GM18861 (cell line): ENCODE data around the gene ATRIP.
"Not testable (repeated sequence)": the region's sequence is repeated elsewhere in the genome, so short reads cannot be mapped to it uniquely, and the experiment has no call there.

Experiments used
- ATAC-seq: cut with Tn5 transposase; IDR thresholded peaks from one replicate; pipeline ENCODE4 v1.9.1; 2021; ENCODE audit not compliant: unreplicated experiment

The ATRIP gene

GRCh38 chr3:48435774-48436476 lies 10.6 kb upstream of the ATRIP start:
- no peak for ATAC-seq

GRCh38 chr3:48436477-48436787 lies 10.1 kb upstream of the ATRIP start:
- ATAC-seq = no peak

GRCh38 chr3:48436855-48437254 lies 9.7 kb upstream of the ATRIP start:
- no peak for ATAC-seq

GRCh38 chr3:48437812-48438211 lies 8.7 kb upstream of the ATRIP start:
- ATAC-seq = no peak

- peak; percentile 85 for ATAC-seq
These were observed 6.5 kb upstream of the ATRIP start, which contains the start of the genes CCDC51 and TMA7 for GRCh38 chr3:48439820-48440589. Gene CCDC51, minus strand, starts transcription at chr3:48440119. Its CDS starts 4,991 bp downstream, at chr3:48435128. Gene TMA7, plus strand, starts transcription at chr3:48440257. Its CDS starts 40 bp downstream, at chr3:48440297.

GRCh38 chr3:48440590-48440958 lies 6.0 kb upstream of the ATRIP start:
- ATAC-seq = no peak

- no peak for ATAC-seq
These were observed 4.6 kb upstream of the ATRIP start for GRCh38 chr3:48441940-48442339.

GRCh38 chr3:48445277-48445882 lies 1.2 kb upstream of the ATRIP start:
- no peak for ATAC-seq

GRCh38 chr3:48446043-48446424 lies 503 bp upstream of the ATRIP start:
- no peak for ATAC-seq

GRCh38 chr3:48451270-48451669 lies 4.7 kb downstream of the ATRIP start:
- no peak for ATAC-seq

GRCh38 chr3:48456456-48456855 lies 9.9 kb downstream of the ATRIP start:
- ATAC-seq = no peak

- ATAC-seq = no peak
These were observed 12.8 kb downstream of the ATRIP start for GRCh38 chr3:48459331-48459730.

GRCh38 chr3:48459773-48460516 lies 13.4 kb downstream of the ATRIP start:
- no peak for ATAC-seq

- no peak for ATAC-seq
These were observed 14.0 kb downstream of the ATRIP start for GRCh38 chr3:48460517-48460902.

GRCh38 chr3:48461767-48462166 lies 15.2 kb downstream of the ATRIP start:
- ATAC-seq = not testable (repeated sequence)

- ATAC-seq = no peak
These were observed 17.2 kb downstream of the ATRIP start for GRCh38 chr3:48463703-48464102.

- no peak for ATAC-seq
These were observed 18.2 kb downstream of the ATRIP start for GRCh38 chr3:48464713-48465221.

GRCh38 chr3:48465237-48465530 lies 18.6 kb downstream of the ATRIP start:
- no peak for ATAC-seq

- ATAC-seq = peak; percentile 68
These were observed 19.2 kb downstream of the ATRIP start for GRCh38 chr3:48465531-48466378.

GRCh38 chr3:48466386-48467109 lies 20.0 kb downstream of the ATRIP start:
- ATAC-seq = peak; percentile 3
